OCI-LY7 (cell line): Measurements from ENCODE around the gene CRACDL. TPM values are rescaled to one million over a fixed set of nuclear protein-coding genes. Genes with fewer than 3 reads are reported as not detected.

Experiments used
- BruUV-seq: library from RNA; stranded (reverse); fragments of 400-500 nt; replicated peaks from 2 replicates; lab custom pipeline; 2021; lab: Mats Ljungman, UMichigan
- CTCF ChIA-PET: fragments of 300-600 bp; sonication (Branson Sonifier 250); formaldehyde crosslinking; loops from one replicate; lab custom pipeline; 2022; ENCODE audit warnings: antibody characterized with exemption; ENCODE audit not compliant: unreplicated experiment; lab: Charles Lee
- POLR2A ChIA-PET: fragments of 300-600 bp; sonication (Branson Sonifier 250); formaldehyde crosslinking; loops from one replicate; lab custom pipeline; 2022; ENCODE audit warnings: antibody characterized with exemption; lab: Charles Lee
- DNase-seq: peaks from one replicate; pipeline ENCODE4 v3.0.0-alpha.2; 2015; ENCODE audit warnings: low spot score
- H2AFZ ChIP-seq: fragments of 200-600 bp; sonication (generic), shearing (Covaris generic); 2 replicates; pipeline ENCODE4 v1.6.1; 2014; ENCODE audit warnings: mild to moderate bottlenecking, antibody characterized with exemption, low read length, moderate library complexity
- H3K27ac ChIP-seq: fragments of 200-600 bp; sonication (generic); 2 replicates; pipeline ENCODE4 v1.5.1; 2014; ENCODE audit warnings: mixed run types, low read depth, mild to moderate bottlenecking, moderate library complexity, low read length, inconsistent platforms; ENCODE audit not compliant: poor library complexity, severe bottlenecking
- H3K36me3 ChIP-seq: fragments of 200-600 bp; sonication (generic); 2 replicates; pipeline ENCODE4 v1.6.1; 2014; ENCODE audit warnings: mild to moderate bottlenecking, antibody characterized with exemption, low read length, moderate library complexity, mixed read lengths; ENCODE audit not compliant: insufficient read depth
- H3K4me1 ChIP-seq: fragments of 200-600 bp; sonication (generic); 2 replicates; pipeline ENCODE4 v1.5.1; 2014; ENCODE audit warnings: mild to moderate bottlenecking, low read length; ENCODE audit not compliant: insufficient read depth, poor library complexity, severe bottlenecking
- H3K4me2 ChIP-seq: fragments of 200-600 bp; sonication (generic); 2 replicates; pipeline ENCODE4 v1.6.1; 2014; ENCODE audit warnings: mild to moderate bottlenecking, low read length
- H3K4me3 ChIP-seq: fragments of 200-600 bp; sonication (generic); 2 replicates; pipeline ENCODE4 v1.5.1; 2014; ENCODE audit warnings: mild to moderate bottlenecking, low read depth, low read length; ENCODE audit not compliant: poor library complexity, severe bottlenecking
- H3K79me2 ChIP-seq: fragments of 200-600 bp; sonication (generic); 2 replicates; pipeline ENCODE4 v1.6.1; 2016; ENCODE audit warnings: low read depth, mild to moderate bottlenecking, low read length, moderate library complexity, mixed read lengths; ENCODE audit not compliant: insufficient read depth
- H3K9me2 ChIP-seq: fragments of 200-600 bp; sonication (generic); 2 replicates; pipeline ENCODE4 v1.6.1; 2016; ENCODE audit warnings: mild to moderate bottlenecking, low read length, mixed read lengths; ENCODE audit not compliant: insufficient read depth
- H3K9me3 ChIP-seq: fragments of 200-600 bp; sonication (generic); 2 replicates; pipeline ENCODE4 v1.6.1; 2014; ENCODE audit warnings: mild to moderate bottlenecking, mixed run types, low read length, mixed read lengths
- H4K20me1 ChIP-seq: fragments of 200-600 bp; sonication (generic); 2 replicates; pipeline ENCODE4 v1.6.1; 2014; ENCODE audit warnings: mild to moderate bottlenecking, antibody characterized with exemption, low read length, moderate library complexity, mixed read lengths; ENCODE audit not compliant: insufficient read depth
- CTCF ChIP-seq: fragments of 200-600 bp; sonication (generic); conservative IDR thresholded peaks from 2 replicates; pipeline ENCODE4 v1.5.1; 2014; ENCODE audit warnings: mild to moderate bottlenecking, antibody characterized with exemption, low read length, moderate library complexity, mixed read lengths
- EZH2phosphoT487 ChIP-seq: fragments of 200-600 bp; sonication (generic); IDR thresholded peaks from 2 replicates; pipeline ENCODE4 v1.6.1; 2018; ENCODE audit warnings: low read depth, borderline replicate concordance, mild to moderate bottlenecking, mixed run types, antibody characterized with exemption, low read length, moderate library complexity, mixed read lengths
- intact Hi-C: fragments of 100-400 bp; cut with micrococcal nuclease; formaldehyde crosslinking; loops from one replicate; pipeline ENCODE4 v1.10.0; 2022; ENCODE audit not compliant: unreplicated experiment
- total RNA-seq, 2 experiments: library from RNA; depleted of rRNA in 1 of 2; stranded (reverse); fragments of >200 nt in 1 of 2; shearing (Covaris generic) in 1 of 2; gene quantifications; 2 replicates each; pipeline ENCODE4 v1.2.3, GENCODE V29; 2014 to 2022

The CRACDL gene
- total RNA-seq, 2 experiments from 2014 or later = 0.03 to 0.13 TPM

DNA sequence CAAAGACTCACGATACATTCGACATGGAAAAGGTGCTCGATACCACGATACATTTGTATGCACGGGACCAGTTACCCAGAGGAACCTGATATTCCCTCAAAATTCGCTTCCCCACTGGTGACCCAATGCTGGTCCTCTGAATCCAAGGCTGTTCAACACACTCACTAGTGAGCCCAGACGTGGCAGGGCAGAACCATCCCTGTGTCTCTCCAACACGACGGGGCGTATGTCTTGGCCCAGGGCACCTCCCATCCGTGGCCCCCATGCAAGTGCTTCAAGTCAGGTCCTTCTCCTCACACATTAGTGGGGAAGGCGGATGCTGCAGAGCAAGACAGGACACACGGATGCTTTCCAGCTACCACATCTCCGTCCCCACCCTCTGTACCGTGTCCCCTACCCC, 6.1 kb downstream of the CRACDL start:
- H3K4me1 ChIP-seq = no peaks in the 10 kb centered on the region
- no TSS peak for BruUV-seq
- no peaks in the 10 kb centered on the region for H3K9me2 ChIP-seq
- no peak for TF ChIP-seq CTCF
- no peak for TF ChIP-seq EZH2phosphoT487
- H3K79me2 ChIP-seq = no peaks in the 10 kb centered on the region
- no peaks in the 10 kb centered on the region for H3K9me3 ChIP-seq
- no peak overlapping the region for H3K27ac ChIP-seq
- CTCF ChIA-PET = no interaction called here
- H3K36me3 ChIP-seq = no peaks in the 10 kb centered on the region
- H3K4me3 ChIP-seq = no peak overlapping the region
- intact Hi-C loops = no loop called here
- no peak overlapping the region for H3K4me2 ChIP-seq
- no peak for DNase-seq
- H4K20me1 ChIP-seq = no peaks in the 10 kb centered on the region
- POLR2A ChIA-PET = no interaction called here
- H2AFZ ChIP-seq = no peak overlapping the region

GRCh38 chr2:98928242-98928641, 7.8 kb downstream of the CRACDL start:
- no peak overlapping the region for H2AFZ ChIP-seq
- H3K9me3 ChIP-seq = peaks cover 7% of the 10 kb centered on the region
- H3K27ac ChIP-seq = no peak overlapping the region
- H3K4me1 ChIP-seq = no peaks in the 10 kb centered on the region
- no peaks in the 10 kb centered on the region for H3K9me2 ChIP-seq
- no peak overlapping the region for H3K4me2 ChIP-seq
- DNase-seq = no peak
- H4K20me1 ChIP-seq = no peaks in the 10 kb centered on the region
- ChIA-PET CTCF (no interaction called here), POLR2A (no interaction called here)
- H3K36me3 ChIP-seq = no peaks in the 10 kb centered on the region
- BruUV-seq = no TSS peak
- TF ChIP-seq EZH2phosphoT487 = no peak
- no peak overlapping the region for H3K4me3 ChIP-seq
- H3K79me2 ChIP-seq = no peaks in the 10 kb centered on the region
- intact Hi-C loops = no loop called here

GRCh38 chr2:98927027-98927426, 9.0 kb downstream of the CRACDL start:
- Histone ChIP-seq H2AFZ (no peak overlapping the region), H3K79me2 (no peaks in the 10 kb centered on the region), H4K20me1 (no peaks in the 10 kb centered on the region), H3K27ac (no peak overlapping the region), H3K36me3 (no peaks in the 10 kb centered on the region), H3K9me3 (peaks cover 9% of the 10 kb centered on the region), H3K4me3 (no peak overlapping the region), H3K4me1 (no peaks in the 10 kb centered on the region), H3K4me2 (no peak overlapping the region), H3K9me2 (no peaks in the 10 kb centered on the region)
- no TSS peak for BruUV-seq
- no peak for DNase-seq
- ChIA-PET POLR2A (no interaction called here), CTCF (interaction anchor here (0.6 kb wide), 1 partner anchor 1949 kb away, joined by 5 read pairs; no protein-coding TSS in a partner anchor)
- intact Hi-C loops = no loop called here
- TF ChIP-seq EZH2phosphoT487 = no peak
- no peak for TF ChIP-seq CTCF
